GM12801 (cell line): ENCODE results near the gene NOL4L.

Source experiments
- TF ChIP-seq, protein P1 (sequence below): IDR thresholded peaks from one replicate; pipeline ENCODE4 v1.5.1; 2011; ENCODE audit warnings: control low read depth; ENCODE audit not compliant: insufficient read length; ENCODE audit errors: extremely low read depth

NOL4L gene

DNA sequence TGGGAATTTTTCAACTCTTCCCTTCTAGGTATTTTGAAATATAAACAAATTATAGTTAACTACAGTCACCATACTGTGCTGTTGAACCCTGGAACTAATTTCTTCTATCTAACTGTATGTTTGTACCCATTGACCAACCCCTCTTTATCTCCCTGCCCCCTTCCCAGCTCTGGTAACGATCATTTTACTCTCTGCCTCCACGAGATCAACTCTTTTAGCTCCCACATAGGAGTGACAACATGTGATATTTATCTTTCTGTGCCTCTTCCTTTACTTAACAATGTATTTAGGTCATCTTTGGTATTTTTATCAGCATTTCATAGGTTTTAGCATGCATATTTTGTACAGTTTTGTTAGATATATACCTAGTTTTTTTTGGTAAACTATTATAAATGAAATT lies 181.1 kb downstream of the NOL4L start:
- TF ChIP-seq, protein P1, sequence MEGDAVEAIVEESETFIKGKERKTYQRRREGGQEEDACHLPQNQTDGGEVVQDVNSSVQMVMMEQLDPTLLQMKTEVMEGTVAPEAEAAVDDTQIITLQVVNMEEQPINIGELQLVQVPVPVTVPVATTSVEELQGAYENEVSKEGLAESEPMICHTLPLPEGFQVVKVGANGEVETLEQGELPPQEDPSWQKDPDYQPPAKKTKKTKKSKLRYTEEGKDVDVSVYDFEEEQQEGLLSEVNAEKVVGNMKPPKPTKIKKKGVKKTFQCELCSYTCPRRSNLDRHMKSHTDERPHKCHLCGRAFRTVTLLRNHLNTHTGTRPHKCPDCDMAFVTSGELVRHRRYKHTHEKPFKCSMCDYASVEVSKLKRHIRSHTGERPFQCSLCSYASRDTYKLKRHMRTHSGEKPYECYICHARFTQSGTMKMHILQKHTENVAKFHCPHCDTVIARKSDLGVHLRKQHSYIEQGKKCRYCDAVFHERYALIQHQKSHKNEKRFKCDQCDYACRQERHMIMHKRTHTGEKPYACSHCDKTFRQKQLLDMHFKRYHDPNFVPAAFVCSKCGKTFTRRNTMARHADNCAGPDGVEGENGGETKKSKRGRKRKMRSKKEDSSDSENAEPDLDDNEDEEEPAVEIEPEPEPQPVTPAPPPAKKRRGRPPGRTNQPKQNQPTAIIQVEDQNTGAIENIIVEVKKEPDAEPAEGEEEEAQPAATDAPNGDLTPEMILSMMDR: no peak

DNA sequence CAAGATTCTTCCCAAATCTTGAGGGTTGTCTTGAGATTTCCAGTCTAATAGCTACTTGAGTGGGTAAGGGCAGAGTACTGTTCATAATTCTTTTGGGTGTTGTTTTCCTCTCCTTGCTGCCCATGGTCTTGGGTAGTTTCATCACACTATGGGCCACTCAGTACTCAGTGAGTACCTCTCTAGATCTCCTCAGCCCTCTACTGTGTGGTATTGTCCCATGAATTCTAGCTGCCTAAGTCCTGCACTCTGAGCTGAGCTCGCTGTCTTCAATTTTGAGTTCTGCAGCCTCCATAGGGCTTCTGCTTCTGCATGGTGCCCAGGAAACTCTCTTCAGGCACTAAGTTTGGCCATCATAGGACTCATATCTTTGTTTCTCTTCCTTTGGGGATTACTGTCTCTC lies 184.7 kb downstream of the NOL4L start:
- TF ChIP-seq, protein P1: no peak

DNA sequence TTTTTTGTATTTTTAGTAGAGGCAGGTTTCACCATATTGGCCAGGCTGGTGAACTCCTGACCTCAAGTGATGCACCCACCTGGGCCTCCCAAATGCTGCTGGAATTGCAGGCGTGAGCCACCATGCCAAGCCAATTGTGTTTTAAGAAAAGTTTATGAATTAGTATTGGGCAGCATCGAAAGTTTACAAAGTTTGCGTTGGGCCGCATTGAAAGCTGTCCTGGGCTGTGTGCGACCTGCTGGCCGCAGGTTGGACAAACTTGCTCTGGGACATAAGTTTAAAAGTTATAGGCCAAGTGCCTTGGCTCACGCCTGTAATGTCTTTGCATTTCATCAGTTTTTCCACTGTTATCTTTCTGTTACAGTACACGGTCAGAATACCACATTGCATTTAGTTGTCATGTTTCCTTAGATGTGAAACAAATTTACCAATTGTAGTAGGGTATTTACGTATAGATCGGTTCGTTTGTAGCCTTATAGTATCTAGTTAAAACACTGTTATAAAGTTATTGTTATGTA lies 187.5 kb downstream of the NOL4L start:
- TF ChIP-seq, protein P1: no peak

DNA sequence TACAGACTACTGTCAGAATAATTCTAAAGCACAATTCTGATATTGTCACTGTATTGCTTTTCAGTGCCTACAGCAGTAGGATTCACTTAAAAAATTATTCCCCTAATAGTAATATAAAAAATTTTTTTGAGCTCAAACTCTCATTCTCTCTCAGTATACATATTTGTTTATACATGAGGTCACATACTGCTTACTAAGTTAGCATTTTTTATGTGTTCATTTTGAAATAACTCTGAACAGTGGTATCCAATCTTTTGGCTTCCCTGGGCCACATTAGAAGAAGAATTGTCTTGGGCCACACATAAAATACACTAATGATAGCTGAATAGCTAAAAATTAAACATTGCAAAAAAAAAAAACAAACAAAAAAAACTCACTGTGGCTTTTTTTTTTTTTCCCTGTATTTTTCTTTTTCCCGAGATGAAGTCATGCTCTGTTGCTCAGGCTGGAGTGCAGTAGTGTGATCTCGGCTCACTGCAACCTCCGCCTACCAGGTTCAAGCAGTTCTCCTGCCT lies 188.4 kb downstream of the NOL4L start:
- TF ChIP-seq, protein P1: no peak

DNA sequence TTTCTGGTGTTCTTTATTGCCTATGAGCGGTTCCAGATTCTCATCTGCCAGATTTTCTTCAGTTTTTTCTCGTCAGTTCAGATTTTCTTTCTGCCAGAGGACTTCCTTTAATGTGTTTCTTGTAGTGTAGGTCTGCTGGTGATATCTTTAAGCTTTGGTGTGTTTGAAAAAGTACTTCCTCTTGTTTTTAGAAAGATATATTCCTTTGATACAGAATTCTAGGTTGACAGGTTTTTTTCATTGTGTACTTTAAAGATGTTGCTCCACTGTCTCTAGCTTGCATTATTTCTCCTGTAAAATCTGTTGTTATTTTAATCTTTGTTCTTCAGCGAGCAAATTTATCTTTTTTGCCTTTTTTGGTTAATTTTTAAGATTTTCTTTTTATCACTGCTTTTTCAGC lies 190.1 kb downstream of the NOL4L start:
- TF ChIP-seq, protein P1: no peak
